HepG2 (cell line): ENCODE measurements around the gene COL8A2. TPM values are rescaled to one million over a fixed set of nuclear protein-coding genes. Genes with fewer than 3 reads are reported as not detected.
A peak's percentile ranks its signal among the peaks of the same experiment; 100 is the strongest.

Experiments
- ATF1 ChIP-seq: IDR thresholded peaks from 2 replicates; pipeline ENCODE4 v1.6.1; 2016; ENCODE audit warnings: mild to moderate bottlenecking, control low read depth
- ATF7-NPFF ChIP-seq: sonication (generic); formaldehyde crosslinking; IDR thresholded peaks from 2 replicates; pipeline ENCODE4 v1.8.1; 2023; ENCODE audit warnings: mild to moderate bottlenecking, low read depth, missing genetic modification reagents, moderate library complexity
- FOXP1 ChIP-seq, 2 experiments: fragments of 450-650 bp in 1 of 2; IDR thresholded peaks; 2 replicates each; pipeline ENCODE4 v1.6.1; 2017 to 2018; ENCODE audit warnings: antibody characterized with exemption in 1 of 2
- KDM2A ChIP-seq: sonication (generic); formaldehyde crosslinking; IDR thresholded peaks from 2 replicates; pipeline ENCODE4 v1.4.0; 2020; ENCODE audit warnings: low read depth, missing genetic modification reagents, borderline replicate concordance
- PHB2 ChIP-seq: fragments of 450-650 bp; IDR thresholded peaks from 2 replicates; pipeline ENCODE4 v1.6.1; 2018; ENCODE audit not compliant: partially characterized antibody
- POGZ ChIP-seq: sonication (generic); formaldehyde crosslinking; IDR thresholded peaks from 2 replicates; pipeline ENCODE4 v1.4.0; 2020; ENCODE audit warnings: mild to moderate bottlenecking, missing genetic modification reagents
- POLR2AphosphoS5 ChIP-seq: IDR thresholded peaks from 2 replicates; pipeline ENCODE4 v1.6.1; 2012; ENCODE audit warnings: low read depth, low read length
- PRDM4 ChIP-seq: sonication (generic); formaldehyde crosslinking; IDR thresholded peaks from 2 replicates; pipeline ENCODE4 v1.9.0; 2021; ENCODE audit warnings: missing genetic modification reagents, borderline replicate concordance
- TEAD2 ChIP-seq: sonication (generic); formaldehyde crosslinking; IDR thresholded peaks from 2 replicates; pipeline ENCODE4 v1.9.0; 2021; ENCODE audit warnings: missing genetic modification reagents
- ZFY ChIP-seq: sonication (generic); formaldehyde crosslinking; IDR thresholded peaks from 2 replicates; pipeline ENCODE4 v1.4.0; 2020; ENCODE audit warnings: missing genetic modification reagents
- ZMYM4 ChIP-seq: sonication (generic); formaldehyde crosslinking; IDR thresholded peaks from 2 replicates; pipeline ENCODE4 v1.8.1; 2023; ENCODE audit warnings: mild to moderate bottlenecking, missing genetic modification reagents
- ZNF296 ChIP-seq: sonication (generic); formaldehyde crosslinking; conservative IDR thresholded peaks from 2 replicates; pipeline ENCODE4 v1.5.0; 2020; ENCODE audit warnings: mild to moderate bottlenecking, missing genetic modification reagents
- ZNF563 ChIP-seq: sonication (generic); formaldehyde crosslinking; IDR thresholded peaks from 2 replicates; pipeline ENCODE4 v1.8.0; 2022; ENCODE audit warnings: mild to moderate bottlenecking, moderate library complexity, missing genetic modification reagents
- ZNF761 ChIP-seq: sonication (generic); formaldehyde crosslinking; conservative IDR thresholded peaks from 2 replicates; pipeline ENCODE4 v1.4.0; 2020; ENCODE audit warnings: mild to moderate bottlenecking, missing genetic modification reagents
- polyA plus RNA-seq, 8 experiments: library from polyadenylated mRNA; depleted of rRNA in 3 of 8; stranded (reverse) in 7 of 8; unstranded in 1 of 8; fragments of >200 nt; fragmentation: Illumina TruSeq in 4 of 8; extraction: Trizol in 4 of 8; gene quantifications; 2 replicates each; pipeline versions ENCODE4 v1.2.1 to v1.2.3, GENCODE V29; 2011 to 2016; ENCODE audit warnings: low read depth in 4 of 8, missing spikeins in 1 of 8, mixed read lengths in 1 of 8; ENCODE audit not compliant: insufficient read depth in 1 of 8
- total RNA-seq, 5 experiments: library from RNA; depleted of rRNA; stranded (reverse); fragments of >200 nt; fragmentation: Illumina TruSeq; extraction: Trizol; gene quantifications; 2 replicates each; pipeline ENCODE4 v1.2.3, GENCODE V29; 2016; ENCODE audit warnings: low read depth in 1 of 5
- TF ChIP-seq, protein P1 (sequence below): sonication (generic); formaldehyde crosslinking; IDR thresholded peaks from 2 replicates; pipeline ENCODE4 v1.4.0; 2020; ENCODE audit warnings: missing genetic modification reagents
- TF ChIP-seq, protein P2 (sequence below): sonication (generic); formaldehyde crosslinking; IDR thresholded peaks from 2 replicates; pipeline ENCODE4 v1.9.0; 2021; ENCODE audit warnings: mild to moderate bottlenecking, missing genetic modification reagents
- TF ChIP-seq, protein P3 (sequence below): sonication (generic); formaldehyde crosslinking; IDR thresholded peaks from 2 replicates; pipeline ENCODE4 v1.4.0; 2020; ENCODE audit warnings: mild to moderate bottlenecking, missing genetic modification reagents, borderline replicate concordance
- TF ChIP-seq, protein P4 (sequence below): sonication (generic); formaldehyde crosslinking; IDR thresholded peaks from 2 replicates; pipeline ENCODE4 v1.5.1; 2020; ENCODE audit warnings: mild to moderate bottlenecking, moderate library complexity, missing genetic modification reagents

The COL8A2 gene
- total and polyA plus RNA-seq, 2 of the 13 experiments (the other 11 are each of a cell fraction or from before 2014, with no cell fraction given): 0.13 to 0.24 TPM

- TF ChIP-seq ATF1: no peak
- TF ChIP-seq KDM2A (CRISPR knock-in tag): 0 out of 2 replicates have a peak, but pooled peaks have one; percentile 44
- no peak for TF ChIP-seq TEAD2 (CRISPR knock-in tag)
- 0 out of 2 replicates have a peak, but pooled peaks have one; percentile 12 for TF ChIP-seq POGZ
- TF ChIP-seq, protein P1, sequence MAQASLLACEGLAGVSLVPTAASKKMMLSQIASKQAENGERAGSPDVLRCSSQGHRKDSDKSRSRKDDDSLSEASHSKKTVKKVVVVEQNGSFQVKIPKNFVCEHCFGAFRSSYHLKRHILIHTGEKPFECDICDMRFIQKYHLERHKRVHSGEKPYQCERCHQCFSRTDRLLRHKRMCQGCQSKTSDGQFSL (CRISPR knock-in tag): no peak
- no peak for TF ChIP-seq PRDM4 (CRISPR knock-in tag)
- TF ChIP-seq, protein P2, sequence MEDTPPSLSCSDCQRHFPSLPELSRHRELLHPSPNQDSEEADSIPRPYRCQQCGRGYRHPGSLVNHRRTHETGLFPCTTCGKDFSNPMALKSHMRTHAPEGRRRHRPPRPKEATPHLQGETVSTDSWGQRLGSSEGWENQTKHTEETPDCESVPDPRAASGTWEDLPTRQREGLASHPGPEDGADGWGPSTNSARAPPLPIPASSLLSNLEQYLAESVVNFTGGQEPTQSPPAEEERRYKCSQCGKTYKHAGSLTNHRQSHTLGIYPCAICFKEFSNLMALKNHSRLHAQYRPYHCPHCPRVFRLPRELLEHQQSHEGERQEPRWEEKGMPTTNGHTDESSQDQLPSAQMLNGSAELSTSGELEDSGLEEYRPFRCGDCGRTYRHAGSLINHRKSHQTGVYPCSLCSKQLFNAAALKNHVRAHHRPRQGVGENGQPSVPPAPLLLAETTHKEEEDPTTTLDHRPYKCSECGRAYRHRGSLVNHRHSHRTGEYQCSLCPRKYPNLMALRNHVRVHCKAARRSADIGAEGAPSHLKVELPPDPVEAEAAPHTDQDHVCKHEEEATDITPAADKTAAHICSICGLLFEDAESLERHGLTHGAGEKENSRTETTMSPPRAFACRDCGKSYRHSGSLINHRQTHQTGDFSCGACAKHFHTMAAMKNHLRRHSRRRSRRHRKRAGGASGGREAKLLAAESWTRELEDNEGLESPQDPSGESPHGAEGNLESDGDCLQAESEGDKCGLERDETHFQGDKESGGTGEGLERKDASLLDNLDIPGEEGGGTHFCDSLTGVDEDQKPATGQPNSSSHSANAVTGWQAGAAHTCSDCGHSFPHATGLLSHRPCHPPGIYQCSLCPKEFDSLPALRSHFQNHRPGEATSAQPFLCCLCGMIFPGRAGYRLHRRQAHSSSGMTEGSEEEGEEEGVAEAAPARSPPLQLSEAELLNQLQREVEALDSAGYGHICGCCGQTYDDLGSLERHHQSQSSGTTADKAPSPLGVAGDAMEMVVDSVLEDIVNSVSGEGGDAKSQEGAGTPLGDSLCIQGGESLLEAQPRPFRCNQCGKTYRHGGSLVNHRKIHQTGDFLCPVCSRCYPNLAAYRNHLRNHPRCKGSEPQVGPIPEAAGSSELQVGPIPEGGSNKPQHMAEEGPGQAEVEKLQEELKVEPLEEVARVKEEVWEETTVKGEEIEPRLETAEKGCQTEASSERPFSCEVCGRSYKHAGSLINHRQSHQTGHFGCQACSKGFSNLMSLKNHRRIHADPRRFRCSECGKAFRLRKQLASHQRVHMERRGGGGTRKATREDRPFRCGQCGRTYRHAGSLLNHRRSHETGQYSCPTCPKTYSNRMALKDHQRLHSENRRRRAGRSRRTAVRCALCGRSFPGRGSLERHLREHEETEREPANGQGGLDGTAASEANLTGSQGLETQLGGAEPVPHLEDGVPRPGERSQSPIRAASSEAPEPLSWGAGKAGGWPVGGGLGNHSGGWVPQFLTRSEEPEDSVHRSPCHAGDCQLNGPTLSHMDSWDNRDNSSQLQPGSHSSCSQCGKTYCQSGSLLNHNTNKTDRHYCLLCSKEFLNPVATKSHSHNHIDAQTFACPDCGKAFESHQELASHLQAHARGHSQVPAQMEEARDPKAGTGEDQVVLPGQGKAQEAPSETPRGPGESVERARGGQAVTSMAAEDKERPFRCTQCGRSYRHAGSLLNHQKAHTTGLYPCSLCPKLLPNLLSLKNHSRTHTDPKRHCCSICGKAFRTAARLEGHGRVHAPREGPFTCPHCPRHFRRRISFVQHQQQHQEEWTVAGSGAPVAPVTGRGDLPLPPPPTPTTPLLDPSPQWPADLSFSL (CRISPR knock-in tag): no peak
- no peak for TF ChIP-seq ZMYM4 (CRISPR knock-in tag)
- no peak for TF ChIP-seq FOXP1 (IDR thresholded peaks at IDR 0.05)
- TF ChIP-seq FOXP1 (CRISPR knock-in tag; IDR thresholded peaks at IDR 0.05): no peak
- no peak for TF ChIP-seq PHB2
- TF ChIP-seq, protein P3, sequence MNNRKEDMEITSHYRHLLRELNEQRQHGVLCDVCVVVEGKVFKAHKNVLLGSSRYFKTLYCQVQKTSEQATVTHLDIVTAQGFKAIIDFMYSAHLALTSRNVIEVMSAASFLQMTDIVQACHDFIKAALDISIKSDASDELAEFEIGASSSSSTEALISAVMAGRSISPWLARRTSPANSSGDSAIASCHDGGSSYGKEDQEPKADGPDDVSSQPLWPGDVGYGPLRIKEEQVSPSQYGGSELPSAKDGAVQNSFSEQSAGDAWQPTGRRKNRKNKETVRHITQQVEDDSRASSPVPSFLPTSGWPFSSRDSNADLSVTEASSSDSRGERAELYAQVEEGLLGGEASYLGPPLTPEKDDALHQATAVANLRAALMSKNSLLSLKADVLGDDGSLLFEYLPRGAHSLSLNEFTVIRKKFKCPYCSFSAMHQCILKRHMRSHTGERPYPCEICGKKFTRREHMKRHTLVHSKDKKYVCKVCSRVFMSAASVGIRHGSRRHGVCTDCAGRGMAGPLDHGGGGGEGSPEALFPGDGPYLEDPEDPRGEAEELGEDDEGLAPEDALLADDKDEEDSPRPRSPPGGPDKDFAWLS (CRISPR knock-in tag): no peak
- TF ChIP-seq, protein P4, sequence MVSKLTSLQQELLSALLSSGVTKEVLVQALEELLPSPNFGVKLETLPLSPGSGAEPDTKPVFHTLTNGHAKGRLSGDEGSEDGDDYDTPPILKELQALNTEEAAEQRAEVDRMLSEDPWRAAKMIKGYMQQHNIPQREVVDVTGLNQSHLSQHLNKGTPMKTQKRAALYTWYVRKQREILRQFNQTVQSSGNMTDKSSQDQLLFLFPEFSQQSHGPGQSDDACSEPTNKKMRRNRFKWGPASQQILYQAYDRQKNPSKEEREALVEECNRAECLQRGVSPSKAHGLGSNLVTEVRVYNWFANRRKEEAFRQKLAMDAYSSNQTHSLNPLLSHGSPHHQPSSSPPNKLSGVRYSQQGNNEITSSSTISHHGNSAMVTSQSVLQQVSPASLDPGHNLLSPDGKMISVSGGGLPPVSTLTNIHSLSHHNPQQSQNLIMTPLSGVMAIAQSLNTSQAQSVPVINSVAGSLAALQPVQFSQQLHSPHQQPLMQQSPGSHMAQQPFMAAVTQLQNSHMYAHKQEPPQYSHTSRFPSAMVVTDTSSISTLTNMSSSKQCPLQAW: no peak
- no peak for TF ChIP-seq ZNF296 (CRISPR knock-in tag)
- TF ChIP-seq POLR2AphosphoS5: no peak
- TF ChIP-seq ZFY: peak; percentile 67
- TF ChIP-seq ZNF761 (CRISPR knock-in tag): no peak
- no peak for TF ChIP-seq ATF7-NPFF (CRISPR knock-in tag)
- no peak for TF ChIP-seq ZNF563 (CRISPR knock-in tag)
Observed at GRCh38 chr1:36115200-36115669, 9.8 kb downstream of the COL8A2 start (continued).
